ENCODE data around the gene TMEM258. TPM values are rescaled to one million over a fixed set of nuclear protein-coding genes. Genes with fewer than 3 reads are reported as not detected.

Gene TMEM258
- total RNA-seq, 2 experiments from 2014 or later = 154 to 163 TPM

DNA sequence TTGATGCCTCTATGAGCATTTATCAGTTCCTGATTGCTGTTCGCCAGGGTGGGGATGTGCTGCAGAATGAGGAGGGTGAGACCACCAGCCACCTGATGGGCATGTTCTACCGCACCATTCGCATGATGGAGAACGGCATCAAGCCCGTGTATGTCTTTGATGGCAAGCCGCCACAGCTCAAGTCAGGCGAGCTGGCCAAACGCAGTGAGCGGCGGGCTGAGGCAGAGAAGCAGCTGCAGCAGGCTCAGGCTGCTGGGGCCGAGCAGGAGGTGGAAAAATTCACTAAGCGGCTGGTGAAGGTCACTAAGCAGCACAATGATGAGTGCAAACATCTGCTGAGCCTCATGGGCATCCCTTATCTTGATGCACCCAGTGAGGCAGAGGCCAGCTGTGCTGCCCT, 3.1 kb upstream of the TMEM258 start:
- peaks cover 61% of the 10 kb centered on the region for H3K4me1 Mint-ChIP-seq (ENCODE audit: low read depth)
- H3K9me3 Mint-ChIP-seq (ENCODE audit: insufficient read depth) = no peaks in the 10 kb centered on the region
- H3K27ac Mint-ChIP-seq = no peak overlapping the region
- peaks cover 63% of the 10 kb centered on the region for H3K36me3 Mint-ChIP-seq (ENCODE audit: low read depth)
- CTCF ChIA-PET = interaction anchor here (1.0 to 5.4 kb wide), 10 partner anchors 11 to 312 kb away, joined by 3 to 129 read pairs (median 44); partner anchors contain the start of genes FADS1 and FADS2
- H3K4me3 Mint-ChIP-seq = peak overlapping the region; percentile 31
- ATAC-seq (no peak), DNase-seq (no peak)
- POLR2A ChIA-PET = interaction anchor here (0.8 to 4.1 kb wide), 3 partner anchors 19 to 33 kb away, joined by 3 to 37 read pairs (median 14); partner anchors contain the start of genes FADS1 and FADS2
- H3K27me3 Mint-ChIP-seq (ENCODE audit: low read depth) = no peaks in the 10 kb centered on the region

- DNase-seq = no peak
- peak overlapping the region; percentile 48 for H3K4me3 Mint-ChIP-seq
- peak overlapping the region; percentile 16 for H3K27ac Mint-ChIP-seq
- no peak for ATAC-seq
- no peaks in the 10 kb centered on the region for H3K9me3 Mint-ChIP-seq (ENCODE audit: insufficient read depth)
- peaks cover 66% of the 10 kb centered on the region for H3K36me3 Mint-ChIP-seq (ENCODE audit: low read depth)
- POLR2A ChIA-PET = interaction anchor here (0.7 to 4.1 kb wide), 4 partner anchors 20 to 50 kb away, joined by 3 to 37 read pairs (median 8); partner anchors contain the start of genes FADS1 and FADS2
- H3K27me3 Mint-ChIP-seq (ENCODE audit: low read depth) = no peaks in the 10 kb centered on the region
- H3K4me1 Mint-ChIP-seq (ENCODE audit: low read depth) = peaks cover 61% of the 10 kb centered on the region
- CTCF ChIA-PET = interaction anchor here (0.8 to 4.2 kb wide), 4 partner anchors 12 to 313 kb away, joined by 3 to 43 read pairs (median 6); no protein-coding TSS in a partner anchor
Measured at GRCh38 chr11:61794579-61794978, 2.2 kb upstream of the TMEM258 start.

DNA sequence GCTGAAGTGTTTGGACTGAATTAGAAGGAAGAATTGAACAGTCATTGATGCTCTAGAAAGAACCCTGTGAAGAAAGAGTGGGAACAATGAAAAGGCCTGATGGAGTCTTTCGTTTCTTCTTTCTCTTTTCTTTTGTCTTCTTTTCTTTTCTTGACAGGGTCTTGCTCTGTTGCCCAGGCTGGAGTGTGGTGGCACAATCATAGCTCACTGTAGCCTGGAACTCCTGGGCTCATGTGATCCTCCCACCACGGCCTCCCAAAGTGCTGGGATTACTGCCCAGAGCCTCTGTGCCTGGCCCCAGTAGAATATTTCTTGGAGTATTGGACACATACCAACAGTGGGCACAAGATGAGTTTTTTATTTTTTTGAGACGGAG, 1.4 kb upstream of the TMEM258 start:
- peak overlapping the region; percentile 100 for H3K27ac Mint-ChIP-seq
- peaks cover 65% of the 10 kb centered on the region for H3K36me3 Mint-ChIP-seq (ENCODE audit: low read depth)
- H3K4me3 Mint-ChIP-seq = peak overlapping the region; percentile 86
- DNase-seq (no peak), ATAC-seq (no peak)
- H3K9me3 Mint-ChIP-seq (ENCODE audit: insufficient read depth) = no peaks in the 10 kb centered on the region
- H3K4me1 Mint-ChIP-seq (ENCODE audit: low read depth) = peaks cover 62% of the 10 kb centered on the region
- ChIA-PET CTCF (interaction anchor here (0.7 to 2.9 kb wide), 6 partner anchors 21 to 314 kb away, joined by 3 to 18 read pairs (median 10); no protein-coding TSS in a partner anchor), POLR2A (interaction anchor here (1.4 to 4.1 kb wide), 5 partner anchors 8 to 35 kb away, joined by 5 to 39 read pairs (median 15); partner anchors contain the start of gene FADS2)
- no peaks in the 10 kb centered on the region for H3K27me3 Mint-ChIP-seq (ENCODE audit: low read depth)

GRCh38 chr11:61793083-61793828, 857 bp upstream of the TMEM258 start:
- peaks cover 59% of the 10 kb centered on the region for H3K4me1 Mint-ChIP-seq (ENCODE audit: low read depth)
- no peak for DNase-seq
- CTCF ChIA-PET = interaction anchor here (0.8 to 2.9 kb wide), 7 partner anchors 22 to 314 kb away, joined by 3 to 18 read pairs (median 9); partner anchors contain the start of gene FADS2
- POLR2A ChIA-PET = interaction anchor here (0.7 to 4.1 kb wide), 15 partner anchors 8 to 330 kb away, joined by 3 to 39 read pairs (median 5); partner anchors contain the start of genes FADS2 and INCENP
- peak overlapping the region; percentile 86 for H3K4me3 Mint-ChIP-seq
- no peaks in the 10 kb centered on the region for H3K27me3 Mint-ChIP-seq (ENCODE audit: low read depth)
- ATAC-seq = peak; percentile 39
- peaks cover 61% of the 10 kb centered on the region for H3K36me3 Mint-ChIP-seq (ENCODE audit: low read depth)
- no peaks in the 10 kb centered on the region for H3K9me3 Mint-ChIP-seq (ENCODE audit: insufficient read depth)
- peak overlapping the region; percentile 100 for H3K27ac Mint-ChIP-seq

GRCh38 chr11:61791737-61792309, 576 bp downstream of the TMEM258 start:
- H3K9me3 Mint-ChIP-seq (ENCODE audit: insufficient read depth) = no peaks in the 10 kb centered on the region
- peaks cover 48% of the 10 kb centered on the region for H3K4me1 Mint-ChIP-seq (ENCODE audit: low read depth)
- no peaks in the 10 kb centered on the region for H3K27me3 Mint-ChIP-seq (ENCODE audit: low read depth)
- H3K36me3 Mint-ChIP-seq (ENCODE audit: low read depth) = peaks cover 51% of the 10 kb centered on the region
- CTCF ChIA-PET = interaction anchor here (0.7 to 2.9 kb wide), 13 partner anchors 12 to 316 kb away, joined by 3 to 18 read pairs (median 8); partner anchors contain the start of gene FADS2
- ATAC-seq (peak; percentile 21), DNase-seq (peak; percentile 64)
- POLR2A ChIA-PET = interaction anchor here (0.6 to 4.1 kb wide), 10 partner anchors 9 to 176 kb away, joined by 3 to 39 read pairs (median 6); partner anchors contain the start of gene FADS2
- peak overlapping the region; percentile 86 for H3K4me3 Mint-ChIP-seq
- H3K27ac Mint-ChIP-seq = peak overlapping the region; percentile 100

- CTCF ChIA-PET = interaction anchor here (0.6 to 4.5 kb wide), 10 partner anchors 8 to 83 kb away, joined by 3 to 35 read pairs (median 3); no protein-coding TSS in a partner anchor
- ATAC-seq (no peak), DNase-seq (peak; percentile 49)
- H3K9me3 Mint-ChIP-seq (ENCODE audit: insufficient read depth) = no peaks in the 10 kb centered on the region
- POLR2A ChIA-PET = interaction anchor here (1.0 to 1.1 kb wide), 2 partner anchors 9 to 28 kb away, joined by 4 read pairs; no protein-coding TSS in a partner anchor
- peaks cover 27% of the 10 kb centered on the region for H3K36me3 Mint-ChIP-seq (ENCODE audit: low read depth)
- peaks cover 20% of the 10 kb centered on the region for H3K4me1 Mint-ChIP-seq (ENCODE audit: low read depth)
- no peaks in the 10 kb centered on the region for H3K27me3 Mint-ChIP-seq (ENCODE audit: low read depth)
- no peak overlapping the region for H3K4me3 Mint-ChIP-seq
- no peak overlapping the region for H3K27ac Mint-ChIP-seq
Measured at GRCh38 chr11:61787928-61788491, 4.4 kb downstream of the TMEM258 start.

GRCh38 chr11:61785837-61786402, 6.5 kb downstream of the TMEM258 start:
- Mint-ChIP-seq H3K27ac (no peak overlapping the region), H3K27me3 (ENCODE audit: low read depth) (no peaks in the 10 kb centered on the region), H3K4me1 (ENCODE audit: low read depth) (peaks cover 14% of the 10 kb centered on the region), H3K9me3 (ENCODE audit: insufficient read depth) (no peaks in the 10 kb centered on the region), H3K36me3 (ENCODE audit: low read depth) (peaks cover 26% of the 10 kb centered on the region), H3K4me3 (no peak overlapping the region)
- no peak for DNase-seq
- ATAC-seq = no peak
- CTCF ChIA-PET = interaction anchor here (1.2 to 4.5 kb wide), 3 partner anchors 12 to 39 kb away, joined by 3 to 35 read pairs (median 5); no protein-coding TSS in a partner anchor
- POLR2A ChIA-PET = no interaction called here

DNA sequence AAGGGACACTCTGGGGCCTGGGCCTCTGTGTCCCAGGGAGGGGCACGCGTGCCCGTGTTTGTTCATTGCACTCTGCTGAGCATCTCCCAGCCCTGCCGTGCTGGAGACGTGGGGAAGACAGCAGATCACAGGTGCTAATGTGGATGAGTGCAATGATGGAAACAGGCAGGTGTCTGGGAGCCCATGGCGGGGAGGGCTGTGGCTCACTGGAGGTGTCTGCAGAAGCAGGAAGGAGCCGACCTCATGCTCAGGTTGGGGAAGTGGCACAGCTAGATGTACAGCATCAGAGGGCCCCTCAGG, 7.9 kb downstream of the TMEM258 start:
- Mint-ChIP-seq H3K27me3 (ENCODE audit: low read depth) (no peaks in the 10 kb centered on the region), H3K36me3 (ENCODE audit: low read depth) (peaks cover 15% of the 10 kb centered on the region), H3K27ac (no peak overlapping the region), H3K9me3 (ENCODE audit: insufficient read depth) (no peaks in the 10 kb centered on the region), H3K4me3 (no peak overlapping the region), H3K4me1 (ENCODE audit: low read depth) (peaks cover 3% of the 10 kb centered on the region)
- POLR2A ChIA-PET = no interaction called here
- CTCF ChIA-PET = interaction anchor here (1.2 kb wide), 1 partner anchor 14 kb away, joined by 3 read pairs; no protein-coding TSS in a partner anchor
- DNase-seq = no peak
- no peak for ATAC-seq

DNA sequence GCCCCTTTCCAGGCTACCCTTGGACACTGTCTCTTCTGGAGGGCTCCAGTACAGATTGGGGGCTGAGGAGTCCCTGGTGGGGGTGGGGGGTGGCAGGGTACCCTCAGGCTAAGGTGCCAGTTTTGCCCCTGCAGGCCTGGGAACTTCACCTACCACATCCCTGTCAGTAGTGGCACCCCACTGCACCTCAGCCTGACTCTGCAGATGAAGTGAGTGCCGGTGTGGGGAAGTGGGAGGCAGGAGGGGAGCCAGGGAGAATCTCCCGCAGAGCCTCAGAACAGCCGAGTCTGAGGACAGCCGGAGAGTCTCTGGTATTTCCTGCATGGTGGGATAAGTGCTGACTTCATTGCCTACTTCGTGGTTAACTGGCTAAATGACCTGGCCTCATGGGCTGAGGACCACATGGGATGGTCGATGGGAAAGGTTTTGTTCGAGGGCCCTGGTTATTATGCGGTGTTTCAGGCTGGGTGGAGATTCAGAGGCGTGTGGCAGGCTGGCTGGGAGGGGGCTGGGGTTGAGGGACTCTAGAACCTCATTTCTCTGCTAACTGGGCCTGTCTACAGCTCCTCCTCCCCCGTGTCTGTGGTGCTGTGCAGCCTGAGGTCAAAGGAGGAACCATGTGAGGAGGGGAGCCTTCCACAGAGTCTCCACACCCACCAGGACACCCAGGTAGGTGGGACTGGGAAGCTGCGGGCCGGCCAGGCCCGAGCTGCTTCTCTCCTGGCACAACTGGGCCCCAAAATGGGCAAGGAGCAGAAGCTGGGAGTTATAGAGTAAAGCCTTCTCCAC, 8.5 kb downstream of the TMEM258 start:
- Mint-ChIP-seq H3K27me3 (ENCODE audit: low read depth) (no peaks in the 10 kb centered on the region), H3K4me3 (no peak overlapping the region), H3K9me3 (ENCODE audit: insufficient read depth) (no peaks in the 10 kb centered on the region), H3K27ac (no peak overlapping the region), H3K36me3 (ENCODE audit: low read depth) (peaks cover 10% of the 10 kb centered on the region), H3K4me1 (ENCODE audit: low read depth) (no peaks in the 10 kb centered on the region)
- no peak for DNase-seq
- ChIA-PET POLR2A (no interaction called here), CTCF (no interaction called here)
- ATAC-seq = no peak

GRCh38 chr11:61782841-61783240, 9.6 kb downstream of the TMEM258 start:
- DNase-seq (no peak), ATAC-seq (no peak)
- ChIA-PET CTCF (interaction anchor here (1.1 to 1.4 kb wide), 2 partner anchors 15 to 29 kb away, joined by 3 to 4 read pairs; no protein-coding TSS in a partner anchor), POLR2A (interaction anchor here (1.5 kb wide), 1 partner anchor 9 kb away, joined by 7 read pairs; the partner anchor contains the start of genes FEN1 and TMEM258)
- Mint-ChIP-seq H3K4me1 (ENCODE audit: low read depth) (peaks cover 4% of the 10 kb centered on the region), H3K27me3 (ENCODE audit: low read depth) (peaks cover 5% of the 10 kb centered on the region), H3K27ac (no peak overlapping the region), H3K36me3 (ENCODE audit: low read depth) (peaks cover 10% of the 10 kb centered on the region), H3K4me3 (no peak overlapping the region), H3K9me3 (ENCODE audit: insufficient read depth) (no peaks in the 10 kb centered on the region)
